Endothelial cell of umbilical vein (primary cell): ENCODE measurements around the gene RTP3. TPM values are rescaled to one million over a fixed set of nuclear protein-coding genes. Genes with fewer than 3 reads are reported as not detected.

Experiments used
- BruUV-seq: library from RNA; stranded (reverse); fragments of 400-500 nt; replicated peaks from 2 replicates; lab custom pipeline; 2021; lab: Mats Ljungman, UMichigan
- CTCF ChIA-PET: fragments of 300-600, 350-600 bp; sonication (Branson Sonifier 250); formaldehyde crosslinking; loops from one replicate; lab custom pipeline; 2021; ENCODE audit warnings: antibody characterized with exemption, inconsistent platforms; lab: Charles Lee
- POLR2A ChIA-PET: fragments of 300-600, 350-600 bp; sonication (Branson Sonifier 250); formaldehyde crosslinking; loops from one replicate; lab custom pipeline; 2021; ENCODE audit warnings: antibody characterized with exemption, inconsistent platforms; lab: Charles Lee
- DNase-seq: peaks from one replicate; pipeline ENCODE4 v3.0.0-alpha.2; 2011; ENCODE audit warnings: low read depth, low spot score
- FAIRE-seq: peaks from 2 replicates; lab custom pipeline; 2011; peaks lifted over from hg19 to GRCh38; lab: Jason Lieb, UNC
- H2AFZ ChIP-seq: 2 replicates; pipeline ENCODE4 v1.6.0; 2012; ENCODE audit warnings: low read depth, low read length, control low read depth, inconsistent platforms
- H3K27ac ChIP-seq: 2 replicates; pipeline ENCODE4 v1.5.1; 2011; ENCODE audit warnings: low read depth, mild to moderate bottlenecking, control low read depth, low read length, moderate library complexity; ENCODE audit not compliant: insufficient read depth
- H3K27me3 ChIP-seq, 2 experiments: 2 replicates each; pipeline versions ENCODE4 v1.6.0 to v1.6.1; 2011; ENCODE audit warnings: low read length in 2 of 2, mixed read lengths in 1 of 2; ENCODE audit not compliant: control insufficient read depth in 2 of 2, insufficient read depth in 2 of 2
- H3K36me3 ChIP-seq, 2 experiments: 2 replicates in 1 of 2; 3 replicates in 1 of 2; pipeline ENCODE4 v1.5.1; 2011; ENCODE audit warnings: low read length in 2 of 2, mild to moderate bottlenecking in 1 of 2, moderate library complexity in 1 of 2; ENCODE audit not compliant: control insufficient read depth in 2 of 2, insufficient read depth in 2 of 2; ENCODE audit errors: extremely low read depth in 1 of 2
- H3K4me1 ChIP-seq: 3 replicates; pipeline ENCODE4 v1.5.1; 2011; ENCODE audit warnings: mild to moderate bottlenecking, low read length; ENCODE audit not compliant: control insufficient read depth, insufficient read depth; ENCODE audit errors: extremely low read depth
- H3K4me2 ChIP-seq: 2 replicates; pipeline ENCODE4 v1.6.1; 2011; ENCODE audit warnings: low read length, control low read depth, mixed read lengths; ENCODE audit not compliant: insufficient read depth
- H3K4me3 ChIP-seq, 3 experiments: fragments of 200-600 bp in 1 of 3; sonication (generic), shearing (Covaris generic) in 1 of 3; replicated peaks in 1 of 3; 2 replicates each; pipeline ENCODE4 v1.5.1; 2011 to 2016; ENCODE audit warnings: control low read depth in 3 of 3, low read length in 3 of 3, mild to moderate bottlenecking in 2 of 3, inconsistent platforms in 1 of 3, low read depth in 1 of 3, moderate library complexity in 1 of 3; ENCODE audit not compliant: insufficient read depth in 1 of 3
- H3K79me2 ChIP-seq: 2 replicates; pipeline ENCODE4 v1.6.0; 2012; ENCODE audit warnings: low read length, inconsistent platforms; ENCODE audit not compliant: control insufficient read depth, insufficient read depth
- H3K9ac ChIP-seq: replicated peaks from 2 replicates; pipeline ENCODE3; 2011; ENCODE audit warnings: low read length, control low read depth; ENCODE audit not compliant: insufficient read depth; ENCODE audit errors: extremely low read depth
- H3K9me1 ChIP-seq: replicated peaks from 3 replicates; pipeline ENCODE4 v1.6.0; 2011; ENCODE audit warnings: mild to moderate bottlenecking, low read length; ENCODE audit not compliant: control insufficient read depth, insufficient read depth; ENCODE audit errors: extremely low read depth
- H3K9me3 ChIP-seq: replicated peaks from 2 replicates; pipeline ENCODE4 v1.5.1; 2012; ENCODE audit warnings: low read length, inconsistent platforms; ENCODE audit not compliant: control insufficient read depth, insufficient read depth
- H4K20me1 ChIP-seq: replicated peaks from 2 replicates; pipeline ENCODE3; 2011; ENCODE audit warnings: mild to moderate bottlenecking, low read length; ENCODE audit not compliant: control insufficient read depth, insufficient read depth; ENCODE audit errors: extremely low read depth
- CTCF ChIP-seq, 2 donors: IDR thresholded peaks; 1 replicate in 1 of 2; 2 replicates in 1 of 2; pipeline ENCODE4 v1.5.1; 2011; ENCODE audit warnings: low read length in 2 of 2, mild to moderate bottlenecking in 2 of 2, moderate library complexity in 2 of 2, control low read depth in 1 of 2, inconsistent platforms in 1 of 2, low read depth in 1 of 2; ENCODE audit not compliant: insufficient read depth in 1 of 2; ENCODE audit errors: extremely low read depth in 1 of 2
- EZH2 ChIP-seq: IDR thresholded peaks from 2 replicates; pipeline ENCODE4 v1.6.1; 2012; ENCODE audit warnings: borderline replicate concordance, low read depth, mild to moderate bottlenecking, moderate library complexity, low read length, inconsistent platforms; ENCODE audit not compliant: severe bottlenecking
- FOS ChIP-seq: IDR thresholded peaks from 2 replicates; pipeline ENCODE4 v1.6.1; 2011; ENCODE audit warnings: mild to moderate bottlenecking, low read length, moderate library complexity, borderline replicate concordance; ENCODE audit not compliant: insufficient read depth
- GATA2 ChIP-seq: IDR thresholded peaks from 2 replicates; pipeline ENCODE4 v1.7.0; 2011; ENCODE audit warnings: low read depth, mild to moderate bottlenecking, moderate library complexity, mixed read lengths, low read length; ENCODE audit not compliant: insufficient read length, insufficient read depth
- JUN ChIP-seq: IDR thresholded peaks from 2 replicates; pipeline ENCODE4 v1.6.1; 2011; ENCODE audit warnings: borderline replicate concordance, low read depth; ENCODE audit not compliant: insufficient read length, insufficient read depth
- MYC ChIP-seq: IDR thresholded peaks from one replicate; pipeline ENCODE4 v1.6.1; 2011; ENCODE audit warnings: mild to moderate bottlenecking, low read depth, low read length
- POLR2A ChIP-seq: IDR thresholded peaks from 2 replicates; pipeline ENCODE4 v1.6.1; 2012; ENCODE audit warnings: low read depth, mild to moderate bottlenecking, control low read depth, low read length
- dilution Hi-C: fragments of 300-500 bp; cut with MboI; formaldehyde crosslinking; loops from one replicate; pipeline ENCODE4 v1.15.0; 2019; ENCODE audit warnings: low sequenced_read_pairs; ENCODE audit not compliant: extremely low pct_ligation_motif_present
- intact Hi-C: fragments of 100-400 bp; cut with micrococcal nuclease; formaldehyde crosslinking; loops from one replicate; pipeline ENCODE4 v1.10.0; 2022
- polyA plus RNA-seq, 4 experiments: library from polyadenylated mRNA; depleted of rRNA in 3 of 4; stranded (reverse) in 3 of 4; unstranded in 1 of 4; fragments of >200 nt; gene quantifications; 2 replicates each; pipeline versions ENCODE4 v1.2.1 to v1.2.3, GENCODE V29; 2011 to 2012; ENCODE audit warnings: missing spikeins in 1 of 4
- total RNA-seq: library from RNA; stranded (reverse); gene quantifications from 2 replicates; pipeline ENCODE4 v1.2.3, GENCODE V29; 2021

Gene RTP3
- total and polyA plus RNA-seq, 2 donors (not counting 3 experiments of a cell fraction or from before 2014, with no cell fraction given), result 0.06 TPM; not detected in 1

GRCh38 chr3:46464326-46465195 lies 33.2 kb upstream of the RTP3 start, which contains the start of gene LTF:
Gene LTF (minus strand): TSS chr3:46464905. CDS start chr3:46464867, 38 bp downstream.
- dilution Hi-C loops (no loop called here), intact Hi-C loops (no loop called here)
- no peak for FAIRE-seq
- no peaks in the 10 kb centered on the region for H3K79me2 ChIP-seq
- BruUV-seq, result no TSS peak
- no peak for TF ChIP-seq CTCF (IDR thresholded peaks at IDR 0.05; ENCODE audit: extremely low read depth in 1 of 2, insufficient read depth in 1 of 2, low read depth in 1 of 2, low read length in 2 of 2)
- TF ChIP-seq JUN, result no peak
- TF ChIP-seq POLR2A, result no peak
- ChIA-PET POLR2A (no interaction called here), CTCF (interaction anchor here (1.0 to 3.3 kb wide), 3 partner anchors 10 to 24 kb away, joined by 3 to 28 read pairs (median 4); no protein-coding TSS in a partner anchor)
- no peaks in the 10 kb centered on the region for H3K9me1 ChIP-seq
- H3K4me2 ChIP-seq, result no peak within 1 kb of the TSS
- no peaks in the 10 kb centered on the region for H3K9me3 ChIP-seq
- no peaks in the 10 kb centered on the region for H4K20me1 ChIP-seq
- H3K36me3 ChIP-seq, result no peaks in the 10 kb centered on the region
- no peaks in the 10 kb centered on the region for H3K27me3 ChIP-seq
- no peak within 1 kb of the TSS for H2AFZ ChIP-seq
- no peak for DNase-seq
- H3K9ac ChIP-seq, result no peak within 1 kb of the TSS
- H3K27ac ChIP-seq, result no peak within 1 kb of the TSS
- no peaks in the 10 kb centered on the region for H3K4me1 ChIP-seq
- H3K4me3 ChIP-seq, result no peak within 1 kb of the TSS

DNA sequence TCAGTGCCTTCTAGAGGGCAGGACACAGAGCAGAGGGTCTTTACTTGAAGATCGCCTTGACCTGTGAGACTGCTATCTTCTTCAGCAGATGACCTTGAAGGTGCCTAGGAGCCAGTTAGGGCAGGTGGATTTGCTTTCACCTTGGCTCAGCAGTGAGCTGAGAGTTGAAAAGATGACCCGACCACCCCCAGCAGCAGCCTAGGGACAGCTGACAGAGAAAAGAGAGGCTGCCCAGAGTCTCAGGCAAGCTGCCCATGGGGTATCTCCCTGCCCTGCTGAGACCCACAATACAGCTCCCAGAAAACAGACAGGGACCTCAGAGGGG lies 32.6 kb upstream of the RTP3 start:
- dilution Hi-C loops, result no loop called here
- ChIA-PET CTCF (no interaction called here), POLR2A (no interaction called here)
- Histone ChIP-seq H3K9me1 (no peaks in the 10 kb centered on the region), H3K9me3 (no peaks in the 10 kb centered on the region), H4K20me1 (no peaks in the 10 kb centered on the region), H3K79me2 (no peaks in the 10 kb centered on the region), H3K4me2 (no peak overlapping the region), H3K27me3 (no peaks in the 10 kb centered on the region), H2AFZ (no peak overlapping the region), H3K36me3 (no peaks in the 10 kb centered on the region), H3K27ac (no peak overlapping the region), H3K4me3 (no peak overlapping the region), H3K9ac (no peak overlapping the region), H3K4me1 (no peaks in the 10 kb centered on the region)
- TF ChIP-seq MYC, result no peak
- TF ChIP-seq EZH2, result no peak
- TF ChIP-seq FOS, result no peak
- TF ChIP-seq GATA2, result no peak
- no TSS peak for BruUV-seq
- no peak for DNase-seq
- no peak for FAIRE-seq
- intact Hi-C loops, result no loop called here
